GM12878 (cell line): ENCODE measurements around the gene CACNA1H. TPM values are rescaled to one million over a fixed set of nuclear protein-coding genes. Genes with fewer than 3 reads are reported as not detected.

Experiments used
- ATAC-seq: fragments of 200-7000 bp; cut with Tn5 transposase; 3 replicates; pipeline ENCODE4 v1.9.1; 2020; ENCODE audit warnings: mild to moderate bottlenecking, moderate library complexity
- BruUV-seq: library from RNA; stranded (reverse); fragments of 400-500 nt; replicated peaks from 2 replicates; lab custom pipeline; 2021; lab: Mats Ljungman, UMichigan
- CTCF ChIA-PET: fragments of 300-600 bp; sonication (Branson Sonifier 250); formaldehyde crosslinking; extraction: SDS; loops from one replicate; lab custom pipeline; 2021; ENCODE audit warnings: inconsistent platforms; lab: Yijun Ruan, JAX
- POLR2A ChIA-PET: fragments of 350-600 bp; formaldehyde crosslinking; extraction: SDS; loops from one replicate; lab custom pipeline; 2021; ENCODE audit warnings: inconsistent platforms; lab: Charles Lee
- RAD21 ChIA-PET: fragments of 300-600 bp; sonication (Branson Sonifier 250); formaldehyde crosslinking; loops from one replicate; lab custom pipeline; 2023; ENCODE audit warnings: antibody characterized with exemption; ENCODE audit not compliant: unreplicated experiment; lab: Charles Lee
- SMC1A ChIA-PET: fragments of 300-600 bp; sonication (Branson Sonifier 250); formaldehyde crosslinking; loops from one replicate; lab custom pipeline; 2023; ENCODE audit not compliant: unreplicated experiment, uncharacterized antibody; lab: Charles Lee
- DNase-seq: peaks from one replicate; pipeline ENCODE4 v3.0.0-alpha.2; 2011; ENCODE audit warnings: low read depth, low spot score
- FAIRE-seq: peaks from 3 replicates; lab custom pipeline; 2011; peaks lifted over from hg19 to GRCh38; lab: Jason Lieb, UNC
- H2AFZ ChIP-seq: 2 replicates; pipeline ENCODE4 v1.6.0; 2011; ENCODE audit warnings: low read depth, low read length, control low read depth; ENCODE audit not compliant: control insufficient read depth
- H3K27ac ChIP-seq: 2 replicates; pipeline ENCODE4 v1.5.1; 2011; ENCODE audit warnings: control low read depth; ENCODE audit not compliant: control insufficient read depth, insufficient read depth
- H3K27me3 ChIP-seq, 2 experiments: replicated peaks in 1 of 2; 2 replicates each; pipeline versions ENCODE4 v1.6.0 to v1.6.1; 2011; ENCODE audit warnings: low read length in 1 of 2; ENCODE audit not compliant: control insufficient read depth in 2 of 2, insufficient read depth in 2 of 2
- H3K36me3 ChIP-seq, 2 experiments: 2 replicates each; pipeline ENCODE4 v1.5.1; 2011; ENCODE audit warnings: low read length in 1 of 2; ENCODE audit not compliant: control insufficient read depth in 2 of 2, insufficient read depth in 2 of 2
- H3K4me1 ChIP-seq: 2 replicates; pipeline ENCODE4 v1.6.1; 2011; ENCODE audit warnings: mild to moderate bottlenecking, low read length, moderate library complexity, mixed read lengths; ENCODE audit not compliant: control insufficient read depth, insufficient read depth
- H3K4me2 ChIP-seq: 2 replicates; pipeline ENCODE4 v1.6.0; 2011; ENCODE audit warnings: control low read depth; ENCODE audit not compliant: control insufficient read depth, insufficient read depth
- H3K4me3 ChIP-seq: fragments of 200-600 bp; sonication (generic); 2 replicates; pipeline ENCODE4 v1.5.1; 2016
- H3K79me2 ChIP-seq: 2 replicates; pipeline ENCODE4 v1.6.0; 2011; ENCODE audit warnings: low read length; ENCODE audit not compliant: control insufficient read depth, insufficient read depth
- H3K9ac ChIP-seq: 2 replicates; pipeline ENCODE4 v1.8.0; 2011; ENCODE audit warnings: low read length, control low read depth, mixed read lengths; ENCODE audit not compliant: control insufficient read depth, insufficient read depth
- H3K9me3 ChIP-seq: replicated peaks from 3 replicates; pipeline ENCODE4 v1.5.1; 2011; ENCODE audit warnings: mild to moderate bottlenecking, low read length; ENCODE audit not compliant: control insufficient read depth, insufficient read depth
- H4K20me1 ChIP-seq: 2 replicates; pipeline ENCODE4 v1.6.0; 2011; ENCODE audit not compliant: control insufficient read depth, insufficient read depth
- CBFB ChIP-seq: IDR thresholded peaks from 2 replicates; pipeline ENCODE4 v1.6.1; 2016; ENCODE audit warnings: antibody characterized with exemption, low read depth
- CHD2 ChIP-seq: IDR thresholded peaks from 2 replicates; pipeline ENCODE4 v1.6.1; 2011; ENCODE audit warnings: low read depth, low read length, improper control_type of control experiment, borderline replicate concordance
- CTCF ChIP-seq, 3 experiments: IDR thresholded peaks in 2 of 3; conservative IDR thresholded peaks in 1 of 3; 2 replicates each; pipeline ENCODE4 v1.5.1; 2011; ENCODE audit warnings: low read depth in 3 of 3, low read length in 3 of 3, mild to moderate bottlenecking in 3 of 3, control low read depth in 2 of 3, moderate library complexity in 2 of 3, inconsistent platforms in 1 of 3, mixed read lengths in 1 of 3; ENCODE audit not compliant: control insufficient read depth in 2 of 3, insufficient read depth in 1 of 3; ENCODE audit errors: extremely low read depth in 1 of 3
- EED ChIP-seq: sonication (generic); IDR thresholded peaks from 2 replicates; pipeline ENCODE4 v1.6.1; 2016; ENCODE audit warnings: antibody characterized with exemption, low read depth
- GABPA ChIP-seq: IDR thresholded peaks from 2 replicates; pipeline ENCODE4 v1.6.1; 2014; ENCODE audit warnings: antibody characterized with exemption, low read depth, mild to moderate bottlenecking, inconsistent platforms
- JUNB ChIP-seq: IDR thresholded peaks from 2 replicates; pipeline ENCODE4 v1.6.1; 2016; ENCODE audit warnings: antibody characterized with exemption, mild to moderate bottlenecking
- MTA2 ChIP-seq: fragments of 450-650 bp; IDR thresholded peaks from 2 replicates; pipeline ENCODE4 v1.6.1; 2016; ENCODE audit warnings: low read depth, mild to moderate bottlenecking, moderate library complexity
- MXI1 ChIP-seq: fragments of 150-350 bp; IDR thresholded peaks from 2 replicates; pipeline ENCODE4 v1.6.1; 2011; ENCODE audit warnings: low read depth, mild to moderate bottlenecking, inconsistent platforms, low read length, improper control_type of control experiment
- NFYB ChIP-seq: IDR thresholded peaks from 2 replicates; pipeline ENCODE4 v1.6.1; 2011; ENCODE audit warnings: low read depth, mild to moderate bottlenecking, low read length, improper control_type of control experiment, moderate library complexity; ENCODE audit not compliant: insufficient read depth
- NR2F1 ChIP-seq: fragments of 450-650 bp; conservative IDR thresholded peaks from 2 replicates; pipeline ENCODE4 v1.6.1; 2017; ENCODE audit warnings: mild to moderate bottlenecking
- PML ChIP-seq: IDR thresholded peaks from 2 replicates; pipeline ENCODE4 v1.6.1; 2012; ENCODE audit warnings: low read length, inconsistent platforms
- RAD51 ChIP-seq: fragments of 450-650 bp; IDR thresholded peaks from 2 replicates; pipeline ENCODE4 v1.6.1; 2016; ENCODE audit warnings: moderate library complexity, mild to moderate bottlenecking, inconsistent platforms
- ZSCAN29 ChIP-seq: fragments of 450-650 bp; IDR thresholded peaks from 2 replicates; pipeline ENCODE4 v1.6.1; 2017; ENCODE audit warnings: mild to moderate bottlenecking, moderate library complexity
- ZZZ3 ChIP-seq: IDR thresholded peaks from 2 replicates; pipeline ENCODE4 v1.6.1; 2011; ENCODE audit warnings: low read depth; ENCODE audit not compliant: control insufficient read depth, insufficient read length
- WGBS: methylation state at CpG from one replicate; pipeline ENCODE4 v1.1.6; 2016; ENCODE audit warnings: low lambda C conversion rate; ENCODE audit not compliant: insufficient replicate concordance, insufficient coverage; ENCODE audit errors: missing lambda C conversion rate; 5-methylcytosine and 5-hydroxymethylcytosine counted together
- in situ Hi-C: fragments of 300-500 bp; cut with MboI; formaldehyde crosslinking; loops from 9 replicates; pipeline ENCODE4 v1.14.3; 2018; ENCODE audit warnings: mixed read lengths
- intact Hi-C: fragments of 100-400 bp; cut with micrococcal nuclease; formaldehyde crosslinking; loops from one replicate; pipeline ENCODE4 v1.14.2; 2022; ENCODE audit not compliant: unreplicated experiment
- polyA plus RNA-seq, 11 experiments: library from polyadenylated mRNA; depleted of rRNA in 4 of 11; unstranded in 6 of 11; stranded (reverse) in 5 of 11; fragments of >200 nt; fragmentation: Nextera tagmentation in 4 of 11; fragmentation: Illumina TruSeq in 1 of 11; extraction: Ambion mirVana in 4 of 11; extraction: Trizol in 1 of 11; gene quantifications; 1 replicate in 1 of 11; 2 replicates in 10 of 11; pipeline versions ENCODE4 v1.2.1 to v1.2.3, GENCODE V29; 2011 to 2016; ENCODE audit warnings: inconsistent platforms in 2 of 11, missing spikeins in 2 of 11, low read depth in 1 of 11
- total RNA-seq, 4 experiments: library from RNA; depleted of rRNA in 3 of 4; stranded (reverse); fragments of >200 nt in 3 of 4; fragmentation: Illumina TruSeq in 1 of 4; extraction: Trizol in 1 of 4; gene quantifications; 2 replicates each; pipeline versions ENCODE4 v1.2.1 to v1.2.3, GENCODE V29; 2013 to 2021
- TF ChIP-seq, protein P1 (sequence below): fragments of 150-350 bp; IDR thresholded peaks from 2 replicates; pipeline ENCODE4 v1.6.1; 2016; ENCODE audit warnings: low read depth, low read length
- TF ChIP-seq, protein P2 (sequence below): fragments of 450-650 bp; IDR thresholded peaks from 2 replicates; pipeline ENCODE4 v1.6.1; 2017; ENCODE audit warnings: low read depth, mild to moderate bottlenecking, moderate library complexity

Gene CACNA1H
- total and polyA plus RNA-seq, 10 of the 15 experiments (the other 5 are each of a cell fraction or from before 2014, with no cell fraction given), result 0.03 to 0.54 TPM; not detected in 8

DNA sequence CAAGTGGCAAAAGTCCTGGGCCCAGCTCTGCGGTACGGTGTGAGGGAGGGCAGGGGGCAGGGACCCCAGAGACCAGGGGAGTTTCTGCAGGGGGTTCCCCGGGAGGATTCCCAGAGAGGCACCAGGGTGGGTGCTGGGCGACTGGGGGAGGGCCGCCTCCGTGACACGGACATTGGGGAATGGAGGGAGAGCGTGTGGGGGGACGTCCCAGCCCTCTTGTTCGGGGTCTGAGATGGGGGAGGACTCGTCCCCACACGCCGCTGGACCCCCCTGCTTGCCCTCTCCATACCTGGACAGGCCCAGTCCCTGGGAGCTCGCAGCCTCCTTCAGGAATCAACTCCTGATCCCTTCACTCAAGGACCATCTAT, 30.5 kb upstream of the CACNA1H start (continued):
- TF ChIP-seq ZSCAN29, result no peak
- TF ChIP-seq JUNB, result no peak
- no peak for TF ChIP-seq CTCF (IDR thresholded peaks at IDR 0.05 in 2 of 3, conservative IDR thresholded peaks at IDR 0.05 in 1 of 3; ENCODE audit: control insufficient read depth in 2 of 3, extremely low read depth in 1 of 3, insufficient read depth in 1 of 3, low read depth in 3 of 3, low read length in 3 of 3)
- TF ChIP-seq CBFB, result no peak
- no peak for TF ChIP-seq PML
- no peak for TF ChIP-seq MTA2
- no peak for TF ChIP-seq CHD2

- Histone ChIP-seq H3K4me1 (no peaks in the 10 kb centered on the region), H4K20me1 (no peaks in the 10 kb centered on the region), H3K27ac (no peak overlapping the region), H3K9ac (no peak overlapping the region), H3K9me3 (no peaks in the 10 kb centered on the region), H3K36me3 (no peaks in the 10 kb centered on the region), H2AFZ (no peak overlapping the region), H3K27me3 (no peaks in the 10 kb centered on the region), H3K79me2 (no peaks in the 10 kb centered on the region), H3K4me3 (no peak overlapping the region), H3K4me2 (no peak overlapping the region)
- ChIA-PET RAD21 (no interaction called here), POLR2A (no interaction called here), SMC1A (no interaction called here), CTCF (no interaction called here)
- intact Hi-C loops, result no loop called here
- ATAC-seq (no peak), DNase-seq (no peak), FAIRE-seq (no peak)
- in situ Hi-C loops, result loop anchor here (10.0 kb wide), 1 partner anchor 59 kb away; no protein-coding TSS in a partner anchor
- BruUV-seq, result no TSS peak
- 35% methylated on average over 17 of the region's 21 CpGs for WGBS
- TF ChIP-seq MXI1 (no peak), ZZZ3 (no peak), EED (no peak), RAD51 (no peak), NFYB (no peak), GABPA (no peak), NR2F1 (no peak)
- TF ChIP-seq, protein P1, sequence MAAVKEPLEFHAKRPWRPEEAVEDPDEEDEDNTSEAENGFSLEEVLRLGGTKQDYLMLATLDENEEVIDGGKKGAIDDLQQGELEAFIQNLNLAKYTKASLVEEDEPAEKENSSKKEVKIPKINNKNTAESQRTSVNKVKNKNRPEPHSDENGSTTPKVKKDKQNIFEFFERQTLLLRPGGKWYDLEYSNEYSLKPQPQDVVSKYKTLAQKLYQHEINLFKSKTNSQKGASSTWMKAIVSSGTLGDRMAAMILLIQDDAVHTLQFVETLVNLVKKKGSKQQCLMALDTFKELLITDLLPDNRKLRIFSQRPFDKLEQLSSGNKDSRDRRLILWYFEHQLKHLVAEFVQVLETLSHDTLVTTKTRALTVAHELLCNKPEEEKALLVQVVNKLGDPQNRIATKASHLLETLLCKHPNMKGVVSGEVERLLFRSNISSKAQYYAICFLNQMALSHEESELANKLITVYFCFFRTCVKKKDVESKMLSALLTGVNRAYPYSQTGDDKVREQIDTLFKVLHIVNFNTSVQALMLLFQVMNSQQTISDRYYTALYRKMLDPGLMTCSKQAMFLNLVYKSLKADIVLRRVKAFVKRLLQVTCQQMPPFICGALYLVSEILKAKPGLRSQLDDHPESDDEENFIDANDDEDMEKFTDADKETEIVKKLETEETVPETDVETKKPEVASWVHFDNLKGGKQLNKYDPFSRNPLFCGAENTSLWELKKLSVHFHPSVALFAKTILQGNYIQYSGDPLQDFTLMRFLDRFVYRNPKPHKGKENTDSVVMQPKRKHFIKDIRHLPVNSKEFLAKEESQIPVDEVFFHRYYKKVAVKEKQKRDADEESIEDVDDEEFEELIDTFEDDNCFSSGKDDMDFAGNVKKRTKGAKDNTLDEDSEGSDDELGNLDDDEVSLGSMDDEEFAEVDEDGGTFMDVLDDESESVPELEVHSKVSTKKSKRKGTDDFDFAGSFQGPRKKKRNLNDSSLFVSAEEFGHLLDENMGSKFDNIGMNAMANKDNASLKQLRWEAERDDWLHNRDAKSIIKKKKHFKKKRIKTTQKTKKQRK, result no peak
- TF ChIP-seq, protein P2, sequence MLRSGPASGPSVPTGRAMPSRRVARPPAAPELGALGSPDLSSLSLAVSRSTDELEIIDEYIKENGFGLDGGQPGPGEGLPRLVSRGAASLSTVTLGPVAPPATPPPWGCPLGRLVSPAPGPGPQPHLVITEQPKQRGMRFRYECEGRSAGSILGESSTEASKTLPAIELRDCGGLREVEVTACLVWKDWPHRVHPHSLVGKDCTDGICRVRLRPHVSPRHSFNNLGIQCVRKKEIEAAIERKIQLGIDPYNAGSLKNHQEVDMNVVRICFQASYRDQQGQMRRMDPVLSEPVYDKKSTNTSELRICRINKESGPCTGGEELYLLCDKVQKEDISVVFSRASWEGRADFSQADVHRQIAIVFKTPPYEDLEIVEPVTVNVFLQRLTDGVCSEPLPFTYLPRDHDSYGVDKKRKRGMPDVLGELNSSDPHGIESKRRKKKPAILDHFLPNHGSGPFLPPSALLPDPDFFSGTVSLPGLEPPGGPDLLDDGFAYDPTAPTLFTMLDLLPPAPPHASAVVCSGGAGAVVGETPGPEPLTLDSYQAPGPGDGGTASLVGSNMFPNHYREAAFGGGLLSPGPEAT, result no peak
Measured at GRCh38 chr16:1123525-1124230, 29.2 kb upstream of the CACNA1H start.
